HG02852 (cell line): ENCODE measurements around the gene CEP295NL.
"Not testable (repeated sequence)": the region's sequence is repeated elsewhere in the genome, so short reads cannot be mapped to it uniquely, and the experiment has no call there.

Source experiments
- ATAC-seq: cut with Tn5 transposase; IDR thresholded peaks from one replicate; pipeline ENCODE4 v1.9.1; 2021; ENCODE audit warnings: mild to moderate bottlenecking, moderate library complexity; ENCODE audit not compliant: unreplicated experiment

The CEP295NL gene

GRCh38 chr17:78933025-78933958 is 30.3 kb upstream of the CEP295NL start:
- no peak for ATAC-seq

DNA sequence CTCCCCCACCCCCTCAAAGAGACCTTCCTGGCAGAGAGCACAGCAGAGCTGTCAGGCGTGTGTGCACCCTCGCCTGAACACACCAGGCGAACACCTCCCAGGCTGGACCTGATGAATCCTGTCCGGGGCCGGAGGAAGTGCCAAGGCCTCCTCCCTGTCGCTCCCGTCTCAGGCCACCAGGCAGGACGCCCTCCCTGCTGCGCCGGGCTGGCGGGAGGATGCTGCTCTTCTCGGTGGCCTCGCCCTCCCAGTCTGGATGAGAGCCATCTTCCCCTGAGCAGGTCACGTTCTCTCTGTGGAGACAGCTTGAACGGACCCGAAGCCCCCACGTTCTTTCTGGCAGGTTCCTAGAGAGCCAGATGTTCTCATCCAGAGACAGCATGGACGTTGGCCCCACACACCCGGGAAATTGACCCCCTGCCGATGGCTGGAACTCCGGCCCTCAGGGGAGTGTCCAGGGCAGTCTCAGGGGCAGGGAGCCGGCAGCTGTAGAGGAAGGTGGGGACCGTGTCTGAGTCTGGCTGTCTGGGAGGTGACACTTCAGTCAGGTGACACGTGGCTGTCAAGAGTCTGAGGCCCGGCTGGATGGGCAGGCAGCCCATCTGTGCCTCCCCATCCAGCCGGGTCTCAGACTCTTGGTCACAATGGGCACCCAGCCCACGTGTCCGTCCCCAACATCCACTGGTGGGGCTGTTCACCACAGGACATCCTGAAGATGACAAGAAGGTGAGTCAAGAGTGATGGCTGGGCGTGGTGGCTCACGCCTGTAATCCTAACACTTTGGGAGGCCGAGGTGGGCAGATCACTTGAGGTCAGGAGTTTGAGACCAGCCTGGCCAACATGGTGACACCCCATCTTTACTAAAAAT is 27.1 kb upstream of the CEP295NL start:
- no peak for ATAC-seq

DNA sequence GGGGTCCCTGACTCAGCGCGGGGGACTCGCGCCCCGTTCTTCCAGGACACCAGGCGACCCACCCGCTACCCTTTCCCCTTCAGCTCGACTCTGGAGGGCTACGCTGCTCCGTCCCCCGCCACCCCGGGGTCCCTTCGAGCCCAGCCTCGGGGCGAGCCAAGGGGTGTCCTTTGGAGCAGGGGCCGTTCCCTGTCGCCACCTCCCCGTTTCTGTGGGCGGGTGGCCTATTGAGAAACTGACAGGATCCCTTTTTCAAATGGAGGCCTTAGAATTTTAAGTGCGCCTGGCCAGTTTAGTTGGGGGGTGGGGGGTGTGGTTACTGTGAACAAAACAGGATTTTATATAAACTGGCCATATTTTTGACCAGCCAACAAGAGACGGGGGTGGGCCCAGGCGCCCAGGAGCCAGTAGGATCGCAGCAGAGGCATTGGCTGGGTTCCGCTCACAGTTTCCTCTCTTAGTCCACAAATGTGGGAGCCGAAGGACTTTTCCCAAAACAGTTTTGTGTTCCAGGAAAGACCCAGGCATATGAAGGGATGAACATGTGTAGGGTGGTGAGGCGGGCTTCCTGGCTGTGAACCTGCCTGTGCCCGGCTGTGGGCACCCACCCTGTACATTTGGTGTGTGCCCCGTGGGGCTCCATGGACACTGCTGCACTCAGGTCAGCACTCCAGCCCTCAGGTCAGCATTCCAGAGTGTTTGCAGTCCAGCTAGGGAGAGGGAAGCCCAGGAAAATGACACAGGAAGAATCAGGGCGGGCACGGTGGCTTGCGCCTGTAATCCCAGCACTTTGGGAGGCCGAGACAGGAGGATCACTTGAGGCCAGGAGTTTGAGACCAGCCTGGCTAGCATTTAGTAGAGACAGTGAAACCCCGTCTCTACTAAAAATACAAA is 22.9 kb upstream of the CEP295NL start:
- no peak for ATAC-seq

DNA sequence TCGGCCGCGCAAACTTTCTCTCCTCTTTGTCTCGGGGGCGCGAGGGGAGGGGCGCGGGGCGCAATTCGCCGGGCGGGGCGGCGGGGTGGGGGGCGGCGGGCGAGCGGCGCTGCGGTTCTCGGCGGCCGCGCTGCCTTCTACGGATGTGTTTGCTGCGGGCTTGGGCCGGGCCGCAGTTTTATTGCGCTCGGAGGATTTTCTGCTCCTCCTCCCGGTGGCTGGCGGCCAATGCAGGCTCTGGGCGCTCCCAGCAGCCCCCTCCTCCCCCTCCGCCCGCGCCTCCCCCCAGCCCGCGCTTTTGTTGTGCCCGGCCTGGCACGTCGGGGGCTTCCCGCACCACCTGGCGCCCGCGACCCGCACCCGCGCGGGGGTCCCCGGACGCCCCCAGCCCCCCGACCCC is 22.2 kb upstream of the CEP295NL start, which contains the start of gene TIMP2:
TSS of gene TIMP2 (minus strand) at position 154 of the 400 bp plus-strand sequence. CDS start 299 bp downstream, outside the sequence.
- no peak for ATAC-seq

- ATAC-seq: no peak
Measured at GRCh38 chr17:78924481-78925151, 21.6 kb upstream of the CEP295NL start.

GRCh38 chr17:78923660-78924453 is 20.9 kb upstream of the CEP295NL start:
- ATAC-seq: no peak

DNA sequence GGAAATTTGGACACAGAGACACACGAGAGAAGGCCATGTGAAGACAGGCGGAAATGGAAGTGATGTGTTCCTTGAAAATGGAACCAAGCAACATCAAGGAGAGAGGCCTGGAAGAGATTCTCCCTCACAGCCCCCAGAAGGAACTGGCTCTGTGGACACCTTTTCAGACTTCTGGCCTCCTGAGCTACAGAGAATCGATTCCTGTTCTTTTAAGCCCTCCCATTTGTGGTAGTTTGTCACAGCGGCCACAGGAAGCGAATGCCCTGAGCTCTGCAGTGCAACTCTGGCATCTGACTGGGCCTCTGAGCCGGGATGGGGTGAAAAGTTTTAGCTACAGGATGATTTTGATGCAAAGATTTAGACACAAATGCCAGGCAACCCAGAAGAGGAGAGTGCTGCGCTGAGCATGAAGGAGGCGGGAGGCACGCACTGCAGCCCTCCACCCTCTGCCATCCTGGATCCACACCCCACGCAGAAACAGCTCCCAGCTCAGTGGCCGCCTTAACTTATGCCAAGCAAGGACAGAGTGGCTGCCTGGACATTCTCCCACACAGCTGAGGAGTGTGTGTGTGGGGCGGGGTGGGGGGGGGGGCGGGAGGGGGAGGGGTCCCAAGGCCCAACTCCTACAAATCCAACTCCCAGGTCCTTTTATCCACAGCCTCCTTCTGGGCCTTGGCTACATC is 20.0 kb upstream of the CEP295NL start:
- no peak for ATAC-seq

GRCh38 chr17:78921437-78921971 is 18.5 kb upstream of the CEP295NL start:
- no peak for ATAC-seq

GRCh38 chr17:78920528-78920927 is 17.5 kb upstream of the CEP295NL start:
- ATAC-seq: no peak

DNA sequence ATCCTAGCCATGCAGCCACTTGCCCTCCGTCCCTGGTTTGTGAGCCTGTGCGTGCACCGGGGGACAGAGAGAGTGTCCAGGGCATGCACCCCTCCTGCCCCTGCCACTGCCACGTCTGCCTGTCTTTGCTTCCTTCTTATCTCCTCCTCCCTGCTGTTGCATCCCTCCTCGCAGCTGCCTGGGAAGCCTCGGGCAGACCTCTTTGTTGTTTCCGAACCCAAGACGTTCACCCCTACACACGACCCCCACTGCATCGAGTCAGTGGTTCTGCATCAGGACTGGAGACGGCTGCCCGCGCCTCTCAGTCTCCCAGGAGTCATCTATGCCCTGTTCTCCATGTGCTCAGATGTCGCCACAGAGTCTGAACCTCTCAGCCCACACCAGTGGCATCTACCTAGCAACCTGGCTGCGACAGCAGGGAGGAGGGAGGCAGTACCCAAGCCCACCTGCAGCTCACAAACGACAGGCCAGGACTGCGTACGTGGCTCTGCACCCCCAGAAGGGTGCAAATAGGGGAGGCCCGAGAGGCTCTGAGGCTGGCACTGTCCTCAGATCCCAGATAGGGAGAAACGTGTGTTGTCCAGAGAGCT is 17.0 kb upstream of the CEP295NL start:
- ATAC-seq: no peak

DNA sequence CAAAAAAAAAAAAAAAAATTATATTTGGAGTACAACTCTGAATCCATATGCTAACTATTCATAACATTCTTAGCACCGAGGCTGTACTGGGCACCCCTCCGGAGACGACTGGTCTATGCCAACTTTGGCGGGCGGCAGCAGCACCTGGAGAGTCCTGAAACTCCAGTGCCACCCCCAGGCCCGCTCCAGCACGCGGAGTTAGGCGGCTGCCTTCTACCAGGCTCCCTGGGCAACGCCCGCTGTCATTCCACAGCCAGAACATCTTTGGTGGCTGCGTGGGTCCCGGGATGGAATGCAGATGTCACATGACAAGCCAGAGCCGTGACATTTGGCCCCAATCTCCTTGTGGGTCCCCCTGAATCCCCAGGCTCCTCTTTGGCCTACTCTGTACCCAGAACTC is 16.0 kb upstream of the CEP295NL start:
- no peak for ATAC-seq

GRCh38 chr17:78917451-78918275 is 14.7 kb upstream of the CEP295NL start:
- no peak for ATAC-seq

DNA sequence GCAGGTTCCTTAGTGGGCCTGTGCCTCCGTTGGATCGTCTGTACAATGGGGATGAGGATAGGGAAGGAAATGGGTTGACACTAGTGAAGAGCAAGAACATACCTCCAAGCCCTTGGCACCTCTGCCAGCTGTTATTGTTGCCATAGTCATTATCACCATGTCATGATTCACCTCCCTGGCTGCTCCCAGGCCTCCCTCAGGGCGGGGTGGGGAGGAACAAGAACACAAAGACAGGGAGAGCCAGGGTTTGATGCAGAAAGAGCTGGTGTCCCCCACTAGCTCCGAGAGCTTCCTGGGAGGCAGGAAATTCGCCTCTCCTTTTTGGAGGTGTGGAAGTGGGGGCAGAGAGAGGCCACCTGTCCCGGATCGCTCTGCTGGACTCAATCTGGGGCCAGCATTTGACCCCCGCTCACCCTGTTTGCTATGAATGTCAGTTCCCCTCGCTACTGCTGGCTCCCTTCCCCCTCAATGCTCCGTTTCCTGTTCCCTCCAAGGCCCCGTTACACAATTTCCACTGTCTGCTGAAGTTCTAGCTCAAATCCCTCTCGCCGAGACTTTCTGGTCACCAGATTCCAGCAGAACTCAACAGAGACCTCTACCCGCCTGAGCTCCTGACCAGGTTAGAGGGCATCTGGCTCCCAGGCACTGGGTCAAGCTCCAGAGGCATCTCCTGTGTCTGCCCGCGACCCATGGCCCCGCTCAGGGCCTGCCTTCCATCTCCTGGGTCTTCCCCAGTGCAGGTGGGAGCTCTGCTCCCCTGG is 13.1 kb upstream of the CEP295NL start:
- ATAC-seq: no peak

DNA sequence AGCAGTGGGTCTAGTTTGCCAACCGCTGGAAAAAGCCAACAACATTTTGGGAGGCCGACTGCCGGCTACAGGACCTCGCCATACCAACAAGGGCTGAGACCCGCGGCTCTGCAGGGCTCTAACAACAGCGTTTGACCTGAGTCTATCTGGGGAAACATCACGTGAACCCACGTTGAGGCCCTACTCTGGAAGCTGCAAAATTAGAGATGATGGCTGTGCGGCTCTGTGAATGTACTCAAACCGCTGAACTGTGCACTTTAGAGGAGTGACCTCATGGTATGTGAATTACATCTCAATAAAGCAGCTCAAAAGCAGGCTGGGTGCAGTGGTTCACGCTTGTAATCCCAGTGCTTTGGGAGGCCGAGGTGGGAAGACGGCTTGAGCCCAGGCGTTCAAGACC is 10.1 kb upstream of the CEP295NL start:
- no peak for ATAC-seq

GRCh38 chr17:78912082-78912481 is 9.1 kb upstream of the CEP295NL start:
- ATAC-seq: no peak

GRCh38 chr17:78911543-78911942 is 8.5 kb upstream of the CEP295NL start:
- ATAC-seq: not testable (repeated sequence)
